GM18507 (cell line): ENCODE measurements around the gene FRA10AC1.
"Not testable (repeated sequence)": the region's sequence is repeated elsewhere in the genome, so short reads cannot be mapped to it uniquely, and the experiment has no call there.

Source experiments
- DNase-seq: peaks from one replicate; pipeline ENCODE4 v3.0.0; 2011; ENCODE audit warnings: low read depth; ENCODE audit not compliant: insufficient read length; ENCODE audit errors: extremely low spot score
- FAIRE-seq: peaks from 2 replicates; lab custom pipeline; 2011; peaks lifted over from hg19 to GRCh38; lab: Jason Lieb, UNC

The FRA10AC1 gene

GRCh38 chr10:93707623-93708022 lies 5.2 kb upstream of the FRA10AC1 start:
- no peak for DNase-seq
- no peak for FAIRE-seq

DNA sequence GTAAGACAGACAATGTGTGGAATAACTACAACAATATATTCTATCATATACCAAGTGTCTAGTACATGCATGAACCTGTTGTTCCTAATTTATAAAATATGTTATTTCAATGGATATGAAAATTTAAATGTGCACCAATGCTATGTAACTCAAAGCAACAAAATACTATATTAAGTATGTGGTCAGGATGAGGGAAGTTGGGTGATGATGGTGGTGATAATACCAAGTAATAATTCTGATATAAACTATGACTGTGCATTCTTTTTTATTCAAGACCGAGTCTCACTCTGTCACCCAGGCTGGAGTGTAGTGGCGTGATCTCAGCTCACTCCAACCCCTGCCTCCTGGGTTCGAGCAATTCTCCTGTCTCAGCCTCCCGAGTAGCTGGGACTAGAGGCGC lies 2.1 kb upstream of the FRA10AC1 start:
- DNase-seq, result no peak
- no peak for FAIRE-seq

DNA sequence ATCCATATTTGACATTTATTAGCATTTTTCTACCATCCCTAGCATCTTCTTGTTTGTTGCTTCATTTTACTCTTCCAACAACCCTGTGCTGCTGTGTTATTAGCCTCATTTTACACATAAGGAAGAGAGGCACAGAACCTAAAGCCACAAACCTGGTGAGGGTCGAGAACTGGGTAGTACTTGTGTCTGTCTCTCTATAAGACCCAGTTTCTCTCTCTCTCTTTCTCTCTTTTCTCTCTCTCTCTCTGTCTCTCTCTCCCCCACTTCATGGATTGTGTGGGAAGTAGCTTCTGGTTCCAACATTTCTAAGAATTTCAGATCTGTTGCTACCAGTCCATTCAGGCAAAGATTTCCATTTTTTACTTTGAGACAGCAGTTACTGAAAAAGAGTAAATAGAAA lies 1.4 kb upstream of the FRA10AC1 start:
- DNase-seq (no peak), FAIRE-seq (peak; percentile 15)

DNA sequence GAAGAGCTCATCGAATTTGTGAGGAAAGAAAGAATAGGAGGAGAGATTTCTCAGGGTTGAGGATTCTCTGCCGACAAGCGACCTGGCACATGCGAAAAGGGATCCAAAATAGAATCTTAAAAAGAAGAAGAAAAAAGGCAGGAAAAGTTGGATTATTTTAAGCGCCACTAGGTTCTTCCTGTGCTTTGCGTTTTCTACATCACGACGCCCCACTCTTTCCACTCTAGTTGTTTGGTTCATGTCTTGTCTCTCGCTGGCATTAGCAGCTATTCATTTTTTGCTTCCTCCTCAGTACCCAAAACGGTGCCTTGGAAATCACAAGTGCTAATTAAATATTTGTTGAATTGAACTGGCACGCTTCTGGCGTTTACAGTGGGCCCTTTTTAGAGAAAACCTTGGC lies 674 bp upstream of the FRA10AC1 start:
- FAIRE-seq, result peak; percentile 41
- no peak for DNase-seq

- no peak for FAIRE-seq
- DNase-seq, result no peak
Observed at GRCh38 chr10:93701866-93702209, 554 bp downstream of the FRA10AC1 start.

GRCh38 chr10:93697207-93697606 lies 5.2 kb downstream of the FRA10AC1 start:
- DNase-seq (no peak), FAIRE-seq (no peak)

GRCh38 chr10:93696582-93696981 lies 5.8 kb downstream of the FRA10AC1 start:
- not testable (repeated sequence) for DNase-seq, FAIRE-seq

- no peak for FAIRE-seq
Observed at GRCh38 chr10:93695740-93696139, 6.7 kb downstream of the FRA10AC1 start.

DNA sequence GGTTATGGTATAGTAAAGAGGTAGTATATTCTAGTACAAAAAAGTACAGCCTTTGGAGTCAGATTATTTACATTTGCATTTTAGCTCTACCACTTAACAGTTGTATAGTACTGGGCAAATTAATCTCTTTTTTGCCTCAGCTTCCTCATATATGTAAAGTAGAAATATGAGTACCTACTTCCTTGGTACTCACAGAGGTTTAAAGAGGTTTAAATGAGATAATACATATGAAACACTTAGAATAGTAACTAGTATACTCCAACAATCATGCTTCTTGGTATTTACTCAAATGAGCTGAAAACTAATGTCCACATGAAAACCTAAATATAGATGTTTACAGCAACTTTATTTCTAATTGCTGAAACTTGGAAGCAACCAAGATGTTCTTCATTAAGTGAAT lies 14.7 kb downstream of the FRA10AC1 start:
- no peak for FAIRE-seq
- no peak for DNase-seq

More at GRCh38 chr10:93695740-93696139, 6.7 kb downstream of the FRA10AC1 start:
- no peak for DNase-seq

GRCh38 chr10:93680412-93681047 lies 21.9 kb downstream of the FRA10AC1 start:
- DNase-seq (no peak), FAIRE-seq (no peak)

- FAIRE-seq (peak; percentile 35), DNase-seq (no peak)
Observed at GRCh38 chr10:93678805-93679587, 23.4 kb downstream of the FRA10AC1 start.

DNA sequence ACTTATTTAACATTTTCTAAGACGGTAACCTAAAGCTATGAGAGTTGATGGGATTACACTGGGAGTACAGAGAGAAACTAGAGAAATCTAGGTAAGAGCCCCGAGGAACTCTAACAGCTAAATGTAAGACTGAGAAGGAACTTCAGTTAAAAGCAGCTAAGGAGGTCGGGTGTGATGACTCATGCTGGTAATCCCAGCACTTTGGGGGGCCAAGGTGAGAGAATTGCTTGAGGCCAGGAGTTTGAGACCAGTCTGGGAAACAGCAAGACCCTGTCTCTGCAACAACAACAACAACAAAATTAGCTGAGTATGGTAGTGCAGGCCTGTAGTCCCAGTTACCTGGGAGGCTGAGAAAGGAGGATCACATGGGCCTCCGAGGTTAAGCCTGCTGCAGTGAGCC lies 24.0 kb downstream of the FRA10AC1 start:
- FAIRE-seq, result no peak
- no peak for DNase-seq

GRCh38 chr10:93673791-93674190 lies 28.6 kb downstream of the FRA10AC1 start:
- DNase-seq (no peak), FAIRE-seq (no peak)

DNA sequence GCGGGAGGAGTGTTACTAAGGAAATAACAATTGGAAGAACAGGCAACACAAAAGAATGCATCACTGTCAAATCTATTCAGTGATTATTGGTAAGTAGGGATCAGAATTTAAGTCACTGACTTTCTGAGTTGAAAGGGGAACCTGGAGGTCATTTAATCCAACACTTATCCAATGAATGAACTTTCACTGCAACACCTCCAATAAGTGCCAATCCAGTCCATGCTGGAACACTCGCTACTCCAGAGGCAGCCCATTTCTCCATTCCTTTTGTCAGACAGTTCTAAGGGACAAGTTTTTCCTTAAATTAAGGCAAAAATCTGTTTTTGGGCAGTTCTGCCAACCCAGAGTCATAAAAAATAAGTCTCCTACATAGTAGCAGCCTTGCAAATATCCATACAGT lies 29.5 kb downstream of the FRA10AC1 start:
- DNase-seq (no peak), FAIRE-seq (no peak)

DNA sequence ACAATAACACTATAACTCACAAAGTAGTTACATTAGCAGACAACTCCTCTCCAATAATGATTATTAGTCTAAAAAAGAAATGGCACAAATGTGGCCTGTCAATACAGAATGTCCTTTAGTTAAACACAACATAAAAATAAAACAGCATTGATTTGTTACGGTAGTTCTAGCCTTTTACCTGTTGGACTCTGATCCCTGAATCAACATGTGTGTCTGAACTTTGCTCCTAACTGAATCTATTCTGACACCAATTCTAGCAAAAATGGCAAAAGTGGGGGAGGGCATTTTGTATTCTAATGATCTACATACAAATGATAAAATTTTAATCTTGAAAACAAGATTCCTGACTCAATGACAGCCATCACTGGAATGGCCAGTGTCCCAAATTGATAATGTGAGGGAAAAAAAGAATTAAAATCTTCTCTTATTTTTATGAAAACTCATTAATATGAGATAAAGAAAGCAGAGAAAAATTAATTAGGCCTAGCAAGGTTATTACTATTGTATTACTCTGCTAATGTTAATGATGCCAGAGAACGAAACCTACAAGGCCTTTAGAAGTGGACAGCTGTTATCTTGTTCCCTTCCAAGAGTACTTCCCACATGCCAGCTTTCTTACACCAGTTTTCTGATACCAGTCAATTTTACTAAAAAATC lies 30.2 kb downstream of the FRA10AC1 start:
- FAIRE-seq, result no peak

GRCh38 chr10:93671042-93671441 lies 31.4 kb downstream of the FRA10AC1 start:
- FAIRE-seq (no peak), DNase-seq (no peak)

More for the DNA sequence above, 30.2 kb downstream of the FRA10AC1 start:
- no peak for DNase-seq

DNA sequence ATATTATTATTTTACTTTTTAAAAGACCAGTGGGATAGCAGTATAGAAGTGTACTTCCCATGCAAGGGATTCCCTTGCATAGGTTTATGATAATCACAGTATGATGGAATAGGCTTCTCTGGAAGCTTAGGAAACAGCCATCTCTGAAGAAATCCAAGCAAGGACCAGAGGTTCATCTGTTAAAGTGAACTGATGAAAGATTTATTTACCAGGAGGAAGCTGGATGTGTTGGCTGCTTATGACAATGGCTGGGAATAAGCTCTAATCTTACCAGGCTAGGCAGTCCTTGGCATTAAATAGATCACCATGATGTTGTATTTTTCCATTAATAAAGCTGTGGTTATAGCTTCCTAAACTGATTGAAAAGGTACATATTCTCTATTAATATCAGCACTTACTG lies 32.0 kb downstream of the FRA10AC1 start:
- DNase-seq, result no peak
- FAIRE-seq, result no peak

GRCh38 chr10:93667795-93668194 lies 34.6 kb downstream of the FRA10AC1 start:
- FAIRE-seq, result no peak
- DNase-seq, result no peak

DNA sequence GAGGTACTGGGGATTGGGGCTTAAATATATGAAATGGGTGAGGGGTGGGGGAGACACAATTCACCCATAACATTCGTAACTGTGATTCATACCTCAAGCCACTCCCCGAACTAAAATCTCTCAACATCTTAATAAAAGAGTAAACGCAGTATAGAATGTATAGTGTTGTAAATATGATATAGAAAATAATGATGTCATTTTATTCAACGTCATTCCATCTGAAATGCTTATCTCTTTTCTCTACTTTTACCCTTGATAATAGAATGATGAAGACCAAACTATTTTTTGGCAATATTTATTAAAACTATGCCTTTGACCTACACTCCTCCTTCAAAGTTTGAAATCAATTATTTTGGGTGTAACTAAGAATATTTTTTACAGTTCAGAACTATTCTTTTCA lies 36.4 kb downstream of the FRA10AC1 start:
- FAIRE-seq, result no peak

GRCh38 chr10:93657757-93658156 lies 44.6 kb downstream of the FRA10AC1 start:
- DNase-seq (no peak), FAIRE-seq (no peak)

More for the DNA sequence above, 36.4 kb downstream of the FRA10AC1 start:
- no peak for DNase-seq

DNA sequence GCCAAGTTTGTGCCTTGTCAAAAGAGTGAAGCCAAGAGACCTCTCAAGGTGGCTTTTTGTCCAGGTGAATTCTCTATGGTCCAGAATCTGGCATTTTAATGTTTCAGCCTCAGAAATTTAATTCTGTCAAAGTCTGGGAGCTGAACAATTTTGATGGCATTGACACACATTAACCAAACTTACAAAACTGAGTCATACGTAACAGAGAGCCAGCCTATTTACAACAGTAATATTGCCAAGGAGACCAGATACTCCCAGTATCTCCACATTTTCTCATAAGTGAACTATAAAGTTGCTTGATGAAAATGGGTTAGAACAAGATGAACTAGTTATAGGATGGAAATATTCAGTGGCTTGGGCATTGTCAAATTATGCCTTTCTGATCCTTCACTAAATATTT lies 46.2 kb downstream of the FRA10AC1 start:
- FAIRE-seq, result no peak
- no peak for DNase-seq
